Thoracic aorta (tissue), 2 donors: Measurements from ENCODE around the gene NFE2. TPM values are rescaled to one million over a fixed set of nuclear protein-coding genes. Genes with fewer than 3 reads are reported as not detected.

ENCODE experiments used
- ATAC-seq: fragments of 150-250 bp; one replicate; pipeline ENCODE4 v1.8.0; 2017; ENCODE audit warnings: low read depth; ENCODE audit not compliant: insufficient number of reproducible peaks, low FRiP score
- DNase-seq: peaks from one replicate; pipeline ENCODE4 v3.0.0-alpha.2; 2020; ENCODE audit warnings: low spot score
- H3K27ac ChIP-seq, 2 donors: fragments of 200-600 bp; sonication (generic); 1 replicate in 1 of 2; 2 replicates in 1 of 2; pipeline ENCODE4 v1.5.1; 2016; ENCODE audit warnings: mild to moderate bottlenecking in 2 of 2, moderate library complexity in 2 of 2
- H3K27me3 ChIP-seq: fragments of 200-600 bp; sonication (generic); replicated peaks from 2 replicates; pipeline ENCODE4 v1.6.0; 2016; ENCODE audit warnings: mild to moderate bottlenecking; ENCODE audit not compliant: insufficient read depth
- H3K36me3 ChIP-seq: fragments of 200-600 bp; sonication (generic); one replicate; pipeline ENCODE4 v1.5.1; 2016
- H3K4me1 ChIP-seq, 2 donors: fragments of 200-600 bp; sonication (generic); 1 replicate in 1 of 2; 2 replicates in 1 of 2; pipeline versions ENCODE4 v1.5.1 to v1.6.0; 2016; ENCODE audit warnings: low read depth in 2 of 2, mild to moderate bottlenecking in 1 of 2; ENCODE audit not compliant: control insufficient read depth in 1 of 2
- H3K4me3 ChIP-seq: fragments of 200-600 bp; sonication (generic); 2 replicates; pipeline ENCODE4 v1.5.1; 2016; ENCODE audit warnings: mild to moderate bottlenecking
- H3K9me3 ChIP-seq: fragments of 200-600 bp; sonication (generic); 2 replicates; pipeline ENCODE4 v1.5.1; 2016
- total RNA-seq, 2 donors: library from RNA; depleted of rRNA; stranded (reverse); fragments of >200 nt; gene quantifications; one replicate each; pipeline versions ENCODE4 v1.1.0 to v1.2.3, GENCODE V29; 2016
- TF ChIP-seq, protein P1 (sequence below): fragments of 200-600 bp; sonication (generic); IDR thresholded peaks from one replicate; pipeline ENCODE4 v1.5.1; 2019; ENCODE audit warnings: antibody characterized with exemption

The NFE2 gene
- total RNA-seq, 2 donors from 2014 or later = 1.8 TPM; not detected in 1

DNA sequence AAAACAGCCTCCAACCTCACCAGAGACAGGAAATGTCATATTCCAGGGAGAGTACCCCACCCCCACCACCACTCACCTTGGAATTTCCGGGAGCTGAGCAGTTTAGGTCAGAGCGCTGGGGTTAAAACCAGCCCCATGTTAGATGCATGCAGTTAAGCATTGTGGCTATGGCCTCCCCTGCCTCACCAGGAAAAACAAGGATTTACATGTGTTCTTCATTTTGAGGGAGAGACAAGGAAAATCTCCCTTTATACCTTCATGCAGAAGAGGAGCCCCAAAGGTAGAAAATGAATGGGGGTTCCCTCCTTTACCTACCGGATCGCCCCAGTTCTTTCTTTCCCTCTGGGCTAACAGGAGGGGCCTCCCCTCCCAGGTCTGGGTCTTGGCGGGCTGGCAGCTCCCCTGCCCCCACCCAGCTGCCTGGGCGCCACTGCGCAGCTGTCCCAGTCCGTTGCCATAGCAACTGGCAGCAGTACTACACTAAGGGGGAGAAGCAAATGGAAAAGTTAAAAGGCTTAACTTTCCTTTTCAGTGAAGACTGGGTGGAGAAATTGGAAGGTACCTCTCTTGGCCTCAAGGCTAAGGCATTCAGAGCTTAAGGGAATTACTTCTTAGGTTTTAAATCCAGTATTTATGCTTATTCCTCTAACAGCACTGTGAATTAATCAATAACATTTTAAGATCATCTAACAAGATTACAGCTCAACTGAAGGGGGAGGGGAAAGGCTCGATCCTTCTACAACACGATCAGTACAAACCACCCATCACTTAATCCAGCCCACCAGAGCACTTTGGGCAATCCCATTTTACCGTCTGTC is 41.4 kb downstream of the NFE2 start:
- Histone ChIP-seq H3K4me3 (peak overlapping the region; percentile 74), H3K27me3 (no peaks in the 10 kb centered on the region), H3K36me3 (peaks cover 6% of the 10 kb centered on the region), H3K4me1 (peaks cover 22 to 48% of the 10 kb centered on the region in 2 donors), H3K9me3 (no peaks in the 10 kb centered on the region), H3K27ac (peak overlapping the region; percentile 69 to 83)
- DNase-seq = peak; percentile 47
- ATAC-seq = peak; percentile 69
- TF ChIP-seq, protein P1, sequence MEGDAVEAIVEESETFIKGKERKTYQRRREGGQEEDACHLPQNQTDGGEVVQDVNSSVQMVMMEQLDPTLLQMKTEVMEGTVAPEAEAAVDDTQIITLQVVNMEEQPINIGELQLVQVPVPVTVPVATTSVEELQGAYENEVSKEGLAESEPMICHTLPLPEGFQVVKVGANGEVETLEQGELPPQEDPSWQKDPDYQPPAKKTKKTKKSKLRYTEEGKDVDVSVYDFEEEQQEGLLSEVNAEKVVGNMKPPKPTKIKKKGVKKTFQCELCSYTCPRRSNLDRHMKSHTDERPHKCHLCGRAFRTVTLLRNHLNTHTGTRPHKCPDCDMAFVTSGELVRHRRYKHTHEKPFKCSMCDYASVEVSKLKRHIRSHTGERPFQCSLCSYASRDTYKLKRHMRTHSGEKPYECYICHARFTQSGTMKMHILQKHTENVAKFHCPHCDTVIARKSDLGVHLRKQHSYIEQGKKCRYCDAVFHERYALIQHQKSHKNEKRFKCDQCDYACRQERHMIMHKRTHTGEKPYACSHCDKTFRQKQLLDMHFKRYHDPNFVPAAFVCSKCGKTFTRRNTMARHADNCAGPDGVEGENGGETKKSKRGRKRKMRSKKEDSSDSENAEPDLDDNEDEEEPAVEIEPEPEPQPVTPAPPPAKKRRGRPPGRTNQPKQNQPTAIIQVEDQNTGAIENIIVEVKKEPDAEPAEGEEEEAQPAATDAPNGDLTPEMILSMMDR = no peak

DNA sequence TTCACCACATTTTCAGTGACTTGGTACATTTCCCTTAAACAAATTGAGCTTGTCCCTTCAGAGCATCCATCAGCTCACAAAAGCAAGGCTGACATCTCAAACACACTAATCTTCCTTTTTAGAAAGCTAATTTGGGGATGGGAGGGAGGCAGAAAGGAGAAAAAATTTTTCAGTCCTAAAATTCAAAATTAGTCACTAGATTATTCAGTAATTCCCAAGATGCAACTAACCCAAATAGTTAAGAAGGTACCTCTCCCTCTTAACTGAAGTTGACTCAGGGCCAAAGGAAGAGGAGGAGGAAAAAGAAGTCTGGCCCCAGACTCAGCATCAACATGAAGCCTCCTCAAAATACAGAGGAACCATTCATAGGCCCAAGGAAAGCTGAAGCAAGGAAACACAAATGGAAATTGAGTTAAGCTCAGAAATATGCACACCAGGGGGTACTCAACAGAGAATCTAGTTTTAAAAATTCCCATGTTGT is 42.6 kb downstream of the NFE2 start:
- Histone ChIP-seq H3K27ac (peak overlapping the region; percentile 69 to 83), H3K9me3 (no peaks in the 10 kb centered on the region), H3K36me3 (peaks cover 6% of the 10 kb centered on the region), H3K4me1 (peaks cover 22 to 48% of the 10 kb centered on the region in 2 donors), H3K4me3 (peak overlapping the region; percentile 74), H3K27me3 (no peaks in the 10 kb centered on the region)
- TF ChIP-seq, protein P1 = no peak
- no peak for ATAC-seq
- no peak for DNase-seq

DNA sequence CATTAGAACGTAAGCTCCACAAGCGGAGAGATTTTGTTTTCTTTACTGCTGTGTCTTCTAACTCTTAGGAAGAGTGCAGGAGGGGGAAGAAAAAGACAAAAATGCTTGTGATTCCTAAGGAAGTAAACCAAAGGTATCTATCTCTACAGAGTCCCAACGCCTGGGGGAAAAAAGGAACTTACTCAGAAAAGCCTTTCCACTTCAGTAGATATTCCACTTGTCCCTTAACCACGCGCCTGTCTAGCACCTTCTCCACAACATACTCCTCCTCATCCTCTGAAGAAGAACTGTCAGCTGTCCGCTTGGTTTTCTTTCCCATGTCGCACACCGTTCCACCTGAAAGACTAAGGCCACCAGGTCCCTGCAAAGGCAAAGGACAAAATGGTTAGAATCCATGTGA is 43.5 kb downstream of the NFE2 start:
- DNase-seq (no peak), ATAC-seq (no peak)
- no peaks in the 10 kb centered on the region for H3K9me3 ChIP-seq
- H3K36me3 ChIP-seq = peaks cover 6% of the 10 kb centered on the region
- no peaks in the 10 kb centered on the region for H3K27me3 ChIP-seq
- H3K4me1 ChIP-seq = peaks cover 22 to 43% of the 10 kb centered on the region in 2 donors
- H3K4me3 ChIP-seq = no peak overlapping the region
- H3K27ac ChIP-seq = peak overlapping the region; percentile 69 to 83
- TF ChIP-seq, protein P1 = no peak

DNA sequence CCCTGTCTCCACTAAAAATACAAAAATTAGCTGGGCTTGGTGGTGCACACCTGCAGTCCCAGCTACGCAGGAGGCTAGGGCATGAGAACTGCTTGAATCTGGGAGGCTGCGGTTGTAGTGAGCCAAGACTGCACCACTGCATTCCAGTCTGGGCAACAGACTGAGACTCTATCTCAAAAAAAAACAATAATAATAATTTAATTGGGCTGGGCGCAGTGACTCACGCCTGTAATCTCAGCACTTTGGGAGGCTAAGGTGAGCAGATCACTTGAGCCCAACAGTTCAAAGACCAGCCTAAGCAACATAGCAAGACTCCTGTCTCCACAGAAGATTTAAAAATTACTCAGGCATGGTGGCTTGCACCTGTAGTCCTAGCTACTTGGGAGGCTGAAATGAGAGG is 47.6 kb downstream of the NFE2 start:
- peaks cover 18% of the 10 kb centered on the region for H3K36me3 ChIP-seq
- H3K27me3 ChIP-seq = no peaks in the 10 kb centered on the region
- H3K4me3 ChIP-seq = no peak overlapping the region
- ATAC-seq = no peak
- TF ChIP-seq, protein P1 = no peak
- DNase-seq = no peak
- no peaks in the 10 kb centered on the region for H3K9me3 ChIP-seq
- H3K27ac ChIP-seq = no peak overlapping the region
- H3K4me1 ChIP-seq = peaks cover 8 to 13% of the 10 kb centered on the region in 2 donors

DNA sequence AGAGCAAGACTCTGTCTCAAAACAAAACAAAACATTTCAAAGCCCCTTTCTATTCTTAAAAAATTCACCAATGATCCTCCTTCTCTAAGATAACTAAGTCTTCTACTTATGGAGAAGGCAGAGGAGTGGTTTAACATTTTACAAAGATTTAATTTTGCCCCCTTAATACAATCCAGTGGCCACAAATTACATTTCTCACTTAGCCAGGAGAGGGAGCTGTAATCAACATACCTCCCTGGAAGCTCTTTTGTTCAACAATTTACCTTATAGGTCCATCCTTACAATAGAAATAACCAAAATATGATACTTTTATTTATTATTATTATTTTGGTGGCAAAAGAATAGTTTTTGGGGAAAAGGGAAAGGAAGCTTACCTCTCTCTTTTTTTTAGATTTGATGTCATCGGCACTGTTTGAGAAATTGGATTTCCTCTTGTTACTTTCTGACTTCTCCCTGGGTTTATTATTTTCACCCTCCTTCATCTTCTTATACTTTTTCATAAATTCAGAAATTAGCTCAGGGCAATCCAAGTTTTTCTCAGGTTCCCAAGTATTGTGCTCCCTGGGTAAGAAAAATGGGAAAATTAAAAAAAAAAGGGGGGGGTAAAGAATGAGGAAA is 49.0 kb downstream of the NFE2 start:
- Histone ChIP-seq H3K4me3 (no peak overlapping the region), H3K9me3 (no peaks in the 10 kb centered on the region), H3K4me1 (no peaks in the 10 kb centered on the region), H3K27ac (no peak overlapping the region), H3K27me3 (no peaks in the 10 kb centered on the region), H3K36me3 (peaks cover 18% of the 10 kb centered on the region)
- TF ChIP-seq, protein P1 = peak; percentile 51
- no peak for DNase-seq
- ATAC-seq = no peak
